GM12801 (cell line): ENCODE data around the gene SCYL2.

Experiments
- TF ChIP-seq, protein P1 (sequence below): IDR thresholded peaks from one replicate; pipeline ENCODE4 v1.5.1; 2011; ENCODE audit warnings: control low read depth; ENCODE audit not compliant: insufficient read length; ENCODE audit errors: extremely low read depth

The SCYL2 gene

DNA sequence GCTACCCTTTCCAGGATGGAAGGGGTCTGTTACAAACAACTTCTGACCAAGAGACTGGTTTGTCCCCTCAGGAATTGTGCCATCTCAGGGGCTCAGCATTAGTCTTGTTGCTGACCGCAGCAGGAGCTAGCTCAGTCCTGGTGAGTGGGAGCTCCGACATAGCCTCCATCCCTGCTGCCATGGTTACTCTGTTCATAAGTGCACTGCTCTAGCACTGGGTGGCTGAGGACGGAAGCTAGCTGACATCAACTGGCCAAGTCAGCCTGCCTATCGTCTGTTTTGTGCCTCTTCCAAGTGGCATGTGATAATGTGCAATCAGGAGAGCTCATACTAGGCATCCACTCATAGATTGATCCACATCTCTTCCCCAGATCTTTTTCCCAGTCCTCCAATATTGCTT lies 97.3 kb downstream of the SCYL2 start:
- TF ChIP-seq, protein P1, sequence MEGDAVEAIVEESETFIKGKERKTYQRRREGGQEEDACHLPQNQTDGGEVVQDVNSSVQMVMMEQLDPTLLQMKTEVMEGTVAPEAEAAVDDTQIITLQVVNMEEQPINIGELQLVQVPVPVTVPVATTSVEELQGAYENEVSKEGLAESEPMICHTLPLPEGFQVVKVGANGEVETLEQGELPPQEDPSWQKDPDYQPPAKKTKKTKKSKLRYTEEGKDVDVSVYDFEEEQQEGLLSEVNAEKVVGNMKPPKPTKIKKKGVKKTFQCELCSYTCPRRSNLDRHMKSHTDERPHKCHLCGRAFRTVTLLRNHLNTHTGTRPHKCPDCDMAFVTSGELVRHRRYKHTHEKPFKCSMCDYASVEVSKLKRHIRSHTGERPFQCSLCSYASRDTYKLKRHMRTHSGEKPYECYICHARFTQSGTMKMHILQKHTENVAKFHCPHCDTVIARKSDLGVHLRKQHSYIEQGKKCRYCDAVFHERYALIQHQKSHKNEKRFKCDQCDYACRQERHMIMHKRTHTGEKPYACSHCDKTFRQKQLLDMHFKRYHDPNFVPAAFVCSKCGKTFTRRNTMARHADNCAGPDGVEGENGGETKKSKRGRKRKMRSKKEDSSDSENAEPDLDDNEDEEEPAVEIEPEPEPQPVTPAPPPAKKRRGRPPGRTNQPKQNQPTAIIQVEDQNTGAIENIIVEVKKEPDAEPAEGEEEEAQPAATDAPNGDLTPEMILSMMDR, result no peak

DNA sequence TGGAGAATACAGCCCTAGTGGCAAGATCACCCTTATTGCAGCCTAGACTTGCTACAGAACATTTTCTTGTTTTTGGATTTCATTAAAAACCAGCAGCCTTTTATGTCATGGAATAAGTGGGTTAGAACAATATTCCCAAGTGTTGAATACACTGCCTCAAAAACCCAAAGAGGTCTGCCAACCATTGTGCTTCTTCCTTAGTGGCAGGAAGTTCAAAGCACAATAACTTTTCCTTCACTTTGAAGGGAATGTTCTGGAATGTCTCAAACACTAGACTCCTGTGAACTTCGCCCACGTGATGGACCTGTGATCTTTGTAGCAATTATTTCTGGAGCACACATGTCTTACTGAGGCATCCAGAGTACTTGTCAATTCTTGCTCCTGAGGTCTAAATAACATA lies 98.4 kb downstream of the SCYL2 start:
- TF ChIP-seq, protein P1, result no peak

DNA sequence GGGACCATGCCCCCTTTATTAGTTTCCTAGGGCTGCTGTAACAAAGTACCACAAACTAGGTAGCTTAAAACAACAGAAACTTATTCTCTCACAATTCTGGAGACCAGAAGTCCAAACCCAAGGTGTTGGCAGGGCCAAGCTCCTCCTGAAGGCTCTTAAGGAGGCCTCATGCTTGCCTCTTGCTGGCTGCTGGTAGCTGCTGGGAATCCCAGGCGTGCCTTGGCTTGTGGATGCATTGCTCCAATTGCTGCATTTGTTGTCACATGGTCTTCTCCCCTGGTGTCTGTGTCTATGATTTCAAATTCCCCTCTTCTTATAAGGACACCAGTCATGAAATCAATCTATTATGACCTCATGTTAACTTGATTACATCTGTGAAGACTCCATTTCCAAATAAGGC lies 101.1 kb downstream of the SCYL2 start:
- TF ChIP-seq, protein P1, result no peak

DNA sequence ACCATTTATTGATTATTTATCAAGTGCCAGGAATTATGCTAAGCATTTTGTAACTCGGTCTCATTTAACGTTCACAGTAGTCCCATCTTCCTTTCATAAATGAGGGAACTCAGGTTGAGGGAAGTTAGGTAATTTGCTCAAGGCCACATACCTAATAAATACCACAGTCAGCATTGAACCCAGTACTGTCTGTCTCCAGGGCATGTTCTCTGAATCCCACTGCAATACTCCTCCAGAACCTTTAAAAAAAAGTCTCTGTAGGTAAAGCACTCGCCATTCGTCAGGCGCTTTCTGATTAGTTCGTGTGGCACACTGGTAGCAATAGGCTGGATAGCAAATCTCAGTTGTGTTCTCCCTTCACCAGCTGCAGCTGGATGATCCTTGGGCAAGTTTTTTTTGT lies 104.2 kb downstream of the SCYL2 start:
- TF ChIP-seq, protein P1, result no peak

GRCh38 chr12:100372853-100373640 lies 106.1 kb downstream of the SCYL2 start:
- TF ChIP-seq, protein P1, result no peak

- TF ChIP-seq, protein P1, result no peak
These were observed 108.2 kb downstream of the SCYL2 start for GRCh38 chr12:100375038-100375735.

- TF ChIP-seq, protein P1, result no peak
These were observed 109.2 kb downstream of the SCYL2 start for GRCh38 chr12:100376161-100376560.
